ENCODE data around the gene PHLDB2.

GRCh38 chr3:111881480-111881879 is 22.4 kb downstream of the PHLDB2 start:
- no peak for TF ChIP-seq POLR2AphosphoS5 (IDR thresholded peaks at IDR 0.05; ENCODE audit: low read depth, low read length)
- no peak for TF ChIP-seq SIN3A (IDR thresholded peaks at IDR 0.05; ENCODE audit: borderline replicate concordance, insufficient read depth, low read length)
- no peak for TF ChIP-seq TAF1 (IDR thresholded peaks at IDR 0.05; ENCODE audit: borderline replicate concordance, insufficient read depth, low read length)
- no peak for TF ChIP-seq REST (IDR thresholded peaks at IDR 0.05; ENCODE audit: insufficient read depth in 1 of 2, low read depth in 2 of 2, low read length in 2 of 2)
